Ovary (tissue), 9 donors: ENCODE measurements around the gene NOL11. TPM values are rescaled to one million over a fixed set of nuclear protein-coding genes. Genes with fewer than 3 reads are reported as not detected.

Experiments used
- DNase-seq, 5 donors: peaks; one replicate each; pipeline ENCODE4 v3.0.0-alpha.2; 2019 to 2020
- H3K27ac ChIP-seq, 2 donors: fragments of 200-600 bp; one replicate each; pipeline versions ENCODE4 v1.5.1 to v1.8.0; 2019 to 2022
- H3K27me3 ChIP-seq: fragments of 200-600 bp; one replicate; pipeline ENCODE4 v1.8.0; 2022
- H3K36me3 ChIP-seq: fragments of 200-600 bp; sonication (generic); one replicate; pipeline ENCODE4 v1.5.1; 2019
- H3K4me1 ChIP-seq: one replicate; pipeline ENCODE4 v1.8.1; 2013; ENCODE audit warnings: mild to moderate bottlenecking, moderate library complexity; ENCODE audit not compliant: insufficient read depth
- H3K4me3 ChIP-seq: fragments of 200-600 bp; sonication (generic); one replicate; pipeline ENCODE4 v1.5.1; 2017
- H3K9me3 ChIP-seq, 2 donors: fragments of 200-600 bp in 1 of 2; sonication (generic) in 1 of 2; one replicate each; pipeline versions ENCODE4 v1.5.1 to v1.8.1; 2013 to 2019; ENCODE audit warnings: mild to moderate bottlenecking in 1 of 2, moderate library complexity in 1 of 2
- EP300 ChIP-seq: sonication (generic); formaldehyde crosslinking; IDR thresholded peaks from one replicate; pipeline ENCODE4 v1.6.1; 2017; ENCODE audit warnings: antibody characterized with exemption
- POLR2A ChIP-seq: fragments of 450-650 bp; IDR thresholded peaks from one replicate; pipeline ENCODE4 v1.6.1; 2017; ENCODE audit warnings: antibody characterized with exemption, mild to moderate bottlenecking, moderate library complexity
- WGBS, 3 donors: extraction: QIAGEN DNeasy Blood & Tissue Kit in 1 of 3; methylation state at CpG; one replicate each; pipeline versions ENCODE4 v1.1.5 to v1.1.7; 2013 to 2017; 5-methylcytosine and 5-hydroxymethylcytosine counted together
- intact Hi-C, 4 donors: fragments of 100-400 bp; cut with DNase I; formaldehyde crosslinking; loops; one replicate each; pipeline versions ENCODE4 v1.11.0 to v1.15.1; 2022 to 2023
- polyA plus RNA-seq, 2 donors: library from polyadenylated mRNA; stranded (reverse); fragments of 200-250 nt in 1 of 2; fragments of 350-450 nt in 1 of 2; fragmentation: Illumina TruSeq in 1 of 2; extraction: RNeasy Lipid Tissue Mini Kit (QIAGEN cat#74804) in 1 of 2; gene quantifications; one replicate each; pipeline ENCODE4 v1.2.3, GENCODE V29; 2013 to 2014
- total RNA-seq, 7 donors: library from RNA; depleted of rRNA in 2 of 7; stranded (reverse); fragments of >200 nt in 2 of 7; fragmentation: NEBNext Ultra II Directional in 3 of 7; extraction: Animal tissue kit (Norgen Biotek cat#: 25700) in 3 of 7; gene quantifications; one replicate each; pipeline versions ENCODE4 v1.1.0 to v1.2.4, GENCODE V29; 2016 to 2023
- TF ChIP-seq, protein P1 (sequence below), 3 donors: fragments of 450-650 bp in 2 of 3; fragments of 200-600 bp in 1 of 3; IDR thresholded peaks; one replicate each; pipeline versions ENCODE4 v1.5.1 to v1.8.0; 2016 to 2022; ENCODE audit warnings: antibody characterized with exemption in 3 of 3, mild to moderate bottlenecking in 1 of 3
- donor health status: DM: no; HTN: no; CAD: no; lungs with moderate emphysema.
- donor health status: DM: no; HTN: no; CAD: no.
- donor health status: Bipolar disorder and iron deficiency.
- donor health status: DM: yes; HTN: yes; CAD: no.
- donor health status: DM: no; HTN: no; CAD: no.
- donor health status: DM: yes; HTN: yes; CAD: no.

NOL11 gene
- total and polyA plus RNA-seq, 9 donors = 21.0 to 56.3 (median 32.2) TPM

DNA sequence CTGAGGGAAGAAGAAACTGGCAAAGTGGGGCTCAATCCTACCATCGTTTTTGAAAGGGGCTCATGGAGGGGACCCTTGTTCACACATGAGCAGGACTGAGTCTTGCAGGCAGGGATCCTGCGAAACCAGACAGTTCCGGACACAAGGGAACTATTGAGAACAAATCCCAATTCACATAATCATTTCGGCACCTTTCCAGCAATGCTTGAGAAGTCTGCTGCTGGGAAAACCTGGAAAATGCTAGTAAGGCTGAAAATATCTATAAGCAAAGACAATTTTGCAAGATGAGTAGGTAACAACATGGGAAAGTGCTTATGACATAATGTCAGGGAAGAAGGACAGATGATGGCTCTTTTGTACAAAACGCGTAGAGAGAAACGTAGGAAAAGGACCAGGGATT, 55.5 kb downstream of the NOL11 start:
- intact Hi-C loops = no loop called here
- 45 to 68% (median 59%) methylated on average over 7 of the region's 7 CpGs for WGBS, 3 donors
- DNase-seq = no peak
- no peaks in the 10 kb centered on the region for H3K27me3 ChIP-seq
- no peaks in the 10 kb centered on the region for H3K36me3 ChIP-seq
- H3K4me3 ChIP-seq = no peak overlapping the region
- H3K9me3 ChIP-seq = no peaks in the 10 kb centered on the region
- H3K4me1 ChIP-seq = no peaks in the 10 kb centered on the region
- no peak overlapping the region for H3K27ac ChIP-seq
- no peak for TF ChIP-seq EP300

DNA sequence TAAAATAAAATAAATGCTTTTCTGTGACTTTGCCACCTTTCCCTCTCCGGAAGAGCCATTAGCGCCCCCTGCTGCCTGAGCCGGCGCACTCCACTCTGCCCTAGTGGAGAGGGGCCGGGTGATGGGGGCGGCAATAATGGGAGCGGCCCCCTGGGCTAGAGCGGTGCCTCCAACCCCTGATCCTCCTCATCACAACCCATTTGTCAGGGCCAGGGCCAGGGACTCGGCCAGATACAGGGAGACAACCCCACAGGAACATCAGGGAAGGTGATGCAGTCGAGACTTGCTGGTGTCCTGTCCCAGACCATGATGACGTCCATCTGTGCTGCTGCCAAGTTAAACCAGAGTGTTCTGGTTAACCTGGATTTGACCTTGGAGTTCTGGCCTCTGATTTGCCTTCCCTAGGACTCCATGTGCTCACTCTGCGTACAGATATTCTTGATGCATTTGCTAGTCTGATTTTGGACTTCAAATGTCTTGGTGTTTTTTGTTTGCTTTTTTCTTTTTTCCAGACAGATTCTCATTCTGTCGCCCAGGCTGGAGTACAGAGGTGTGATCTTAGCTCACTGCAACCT, 61.4 kb downstream of the NOL11 start:
- Histone ChIP-seq H3K27me3 (no peaks in the 10 kb centered on the region), H3K9me3 (no peaks in the 10 kb centered on the region), H3K4me1 (peaks cover 4% of the 10 kb centered on the region), H3K36me3 (no peaks in the 10 kb centered on the region), H3K4me3 (no peak overlapping the region), H3K27ac (no peak overlapping the region)
- 9 to 10% (median 9%) methylated on average over 13 of the region's 13 CpGs for WGBS, 3 donors
- intact Hi-C loops = no loop called here
- TF ChIP-seq, protein P1, sequence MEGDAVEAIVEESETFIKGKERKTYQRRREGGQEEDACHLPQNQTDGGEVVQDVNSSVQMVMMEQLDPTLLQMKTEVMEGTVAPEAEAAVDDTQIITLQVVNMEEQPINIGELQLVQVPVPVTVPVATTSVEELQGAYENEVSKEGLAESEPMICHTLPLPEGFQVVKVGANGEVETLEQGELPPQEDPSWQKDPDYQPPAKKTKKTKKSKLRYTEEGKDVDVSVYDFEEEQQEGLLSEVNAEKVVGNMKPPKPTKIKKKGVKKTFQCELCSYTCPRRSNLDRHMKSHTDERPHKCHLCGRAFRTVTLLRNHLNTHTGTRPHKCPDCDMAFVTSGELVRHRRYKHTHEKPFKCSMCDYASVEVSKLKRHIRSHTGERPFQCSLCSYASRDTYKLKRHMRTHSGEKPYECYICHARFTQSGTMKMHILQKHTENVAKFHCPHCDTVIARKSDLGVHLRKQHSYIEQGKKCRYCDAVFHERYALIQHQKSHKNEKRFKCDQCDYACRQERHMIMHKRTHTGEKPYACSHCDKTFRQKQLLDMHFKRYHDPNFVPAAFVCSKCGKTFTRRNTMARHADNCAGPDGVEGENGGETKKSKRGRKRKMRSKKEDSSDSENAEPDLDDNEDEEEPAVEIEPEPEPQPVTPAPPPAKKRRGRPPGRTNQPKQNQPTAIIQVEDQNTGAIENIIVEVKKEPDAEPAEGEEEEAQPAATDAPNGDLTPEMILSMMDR (IDR thresholded peaks at IDR 0.05) = no peak
- TF ChIP-seq EP300 = no peak
- no peak for TF ChIP-seq POLR2A
- peak in 4 of 5 donors; percentile 49 to 77 (median 62) for DNase-seq

DNA sequence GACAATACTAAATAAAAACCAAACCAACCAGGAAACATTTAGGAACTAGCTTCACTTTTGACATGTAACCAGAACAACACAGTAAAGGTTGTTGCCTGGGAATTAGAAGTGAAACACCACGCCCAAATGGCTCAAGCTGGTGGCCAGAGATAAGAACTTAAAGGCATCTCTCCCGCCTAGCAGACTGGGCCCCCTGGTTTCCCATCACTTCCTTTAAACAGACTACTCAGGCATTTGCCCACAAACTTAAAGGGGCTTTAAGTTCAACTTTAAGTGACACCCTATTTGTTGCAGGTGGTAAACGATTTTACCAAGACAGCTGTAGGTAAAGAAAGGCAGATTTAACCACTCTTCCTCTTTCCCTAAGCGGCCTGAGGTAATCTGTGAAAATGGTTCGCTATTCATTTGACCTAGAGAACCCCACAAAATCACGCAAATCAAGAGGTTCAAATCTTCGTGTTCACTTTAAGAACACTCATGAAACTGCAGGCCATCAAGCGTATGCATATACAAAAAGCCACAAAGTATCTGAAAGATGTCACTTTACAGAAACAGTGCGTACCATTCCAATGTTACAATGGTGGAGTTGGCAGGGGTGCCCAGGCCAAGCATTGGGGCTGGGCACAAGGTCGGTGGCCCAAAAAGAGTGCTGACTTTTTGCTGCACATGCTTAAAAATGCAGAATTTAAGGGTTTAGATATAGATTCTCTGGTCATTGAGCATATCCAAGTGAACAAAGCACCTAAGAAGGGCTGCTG, 66.8 kb downstream of the NOL11 start:
- intact Hi-C loops = no loop called here
- Histone ChIP-seq H3K9me3 (no peaks in the 10 kb centered on the region), H3K4me1 (no peaks in the 10 kb centered on the region), H3K27me3 (no peaks in the 10 kb centered on the region), H3K27ac (no peak overlapping the region), H3K36me3 (no peaks in the 10 kb centered on the region), H3K4me3 (no peak overlapping the region)
- 79 to 80% (median 80%) methylated on average over 10 of the region's 10 CpGs for WGBS, 3 donors
- no peak for DNase-seq
- no peak for TF ChIP-seq POLR2A
- no peak for TF ChIP-seq EP300
- TF ChIP-seq, protein P1 (IDR thresholded peaks at IDR 0.05) = no peak

DNA sequence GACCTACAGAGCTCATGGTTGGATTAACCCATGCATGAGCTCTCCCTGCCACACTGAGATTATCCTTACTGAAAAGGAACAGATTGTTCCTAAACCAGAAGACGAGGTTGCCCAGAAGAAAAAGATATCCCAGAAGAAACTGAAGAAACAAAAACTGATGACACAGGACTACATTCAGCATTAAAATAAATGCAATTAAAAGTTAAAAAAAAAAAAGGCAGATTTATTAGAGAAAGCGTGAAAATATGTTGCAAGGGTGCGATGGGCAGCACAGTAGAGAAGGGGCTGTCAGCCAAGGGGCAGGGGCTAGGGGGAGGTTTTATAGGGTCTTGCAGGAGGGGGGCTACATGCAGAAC, 67.4 kb downstream of the NOL11 start:
- Histone ChIP-seq H3K4me1 (no peaks in the 10 kb centered on the region), H3K4me3 (no peak overlapping the region), H3K27ac (no peak overlapping the region), H3K36me3 (no peaks in the 10 kb centered on the region), H3K9me3 (no peaks in the 10 kb centered on the region), H3K27me3 (no peaks in the 10 kb centered on the region)
- no peak for TF ChIP-seq EP300
- TF ChIP-seq POLR2A = no peak
- TF ChIP-seq, protein P1 (IDR thresholded peaks at IDR 0.05) = no peak
- 84 to 90% (median 86%) methylated on average over 3 of the region's 3 CpGs for WGBS, 3 donors
- intact Hi-C loops = no loop called here
- no peak for DNase-seq

DNA sequence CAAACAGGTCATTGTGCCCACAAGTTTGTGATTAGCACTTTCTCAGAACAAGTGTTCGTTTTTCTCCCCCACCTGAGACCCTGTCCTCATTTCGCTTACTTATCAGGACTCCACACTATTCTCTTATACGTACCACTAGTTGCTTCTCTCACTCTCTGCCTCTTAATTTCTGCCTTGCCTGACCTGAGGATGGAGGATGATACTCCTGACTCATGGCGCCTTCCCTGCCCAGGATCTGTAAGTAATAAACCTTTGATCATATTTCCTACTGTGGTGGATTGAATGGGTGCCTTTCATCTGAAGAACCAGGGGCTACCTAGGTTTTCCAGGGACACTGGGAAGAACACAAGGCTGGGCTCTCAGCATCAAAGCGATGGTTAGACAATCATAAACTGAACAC, 67.8 kb downstream of the NOL11 start:
- no peak for TF ChIP-seq EP300
- TF ChIP-seq, protein P1 (IDR thresholded peaks at IDR 0.05) = no peak
- no peak for TF ChIP-seq POLR2A
- H3K4me3 ChIP-seq = no peak overlapping the region
- H3K27me3 ChIP-seq = no peaks in the 10 kb centered on the region
- no peaks in the 10 kb centered on the region for H3K9me3 ChIP-seq
- H3K36me3 ChIP-seq = no peaks in the 10 kb centered on the region
- no peak for DNase-seq
- intact Hi-C loops = no loop called here
- H3K27ac ChIP-seq = no peak overlapping the region
- no peaks in the 10 kb centered on the region for H3K4me1 ChIP-seq
- WGBS, 3 donors = 86 to 89% (median 88%) methylated on average over 5 of the region's 5 CpGs
